ENCODE measurements around the gene TRDN.

Gene TRDN

DNA sequence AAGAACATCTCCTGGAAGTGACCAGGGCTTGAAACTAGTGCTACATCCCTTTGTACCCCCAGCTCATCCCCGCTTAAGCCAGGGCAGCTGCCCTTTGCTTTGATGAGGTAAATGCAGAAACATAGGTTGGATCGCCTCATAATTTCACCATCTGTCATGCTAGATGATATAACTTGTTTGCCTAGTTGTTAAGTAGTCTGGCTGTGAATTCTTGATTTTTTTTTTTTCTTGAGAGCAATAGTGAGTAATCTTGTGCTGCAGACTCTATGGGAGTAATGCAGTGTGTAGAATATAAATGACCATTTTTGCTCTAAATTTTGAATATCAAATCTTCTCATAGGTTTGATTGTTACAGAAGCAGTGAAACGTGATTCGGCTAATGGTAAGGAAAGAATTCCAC, 4.1 kb downstream of the TRDN start:
- 97 to 98% methylated on average over 2 to 4 of the region's 4 CpGs for WGBS, 2 experiments

GRCh38 chr6:123629258-123629941, 7.3 kb downstream of the TRDN start:
- no peaks in the 10 kb centered on the region for H3K9me3 ChIP-seq (ENCODE audit: control insufficient read depth, low read length)
- no peak overlapping the region for H3K27ac ChIP-seq (ENCODE audit: insufficient read depth, low read depth, low read length, poor library complexity, severe bottlenecking)
- H3K4me3 ChIP-seq (ENCODE audit: insufficient read depth, low read depth, low read length) = no peak overlapping the region
- H3K36me3 ChIP-seq (ENCODE audit: control insufficient read depth, insufficient read depth, low read length) = no peaks in the 10 kb centered on the region
- no peaks in the 10 kb centered on the region for H3K27me3 ChIP-seq (ENCODE audit: control insufficient read depth, insufficient read depth, low read length, poor library complexity, severe bottlenecking)
- no peaks in the 10 kb centered on the region for H3K4me1 ChIP-seq (ENCODE audit: control insufficient read depth, insufficient read depth, low read length)
- WGBS, 2 experiments = 70 to 86% methylated on average over 1 of the region's 3 CpGs

More for the DNA sequence above, 4.1 kb downstream of the TRDN start:
- Histone ChIP-seq H3K4me3 (ENCODE audit: insufficient read depth, low read depth, low read length) (no peak overlapping the region), H3K36me3 (ENCODE audit: control insufficient read depth, insufficient read depth, low read length) (no peaks in the 10 kb centered on the region), H3K27me3 (ENCODE audit: control insufficient read depth, insufficient read depth, low read length, poor library complexity, severe bottlenecking) (no peaks in the 10 kb centered on the region), H3K27ac (ENCODE audit: insufficient read depth, low read depth, low read length, poor library complexity, severe bottlenecking) (no peak overlapping the region), H3K9me3 (ENCODE audit: control insufficient read depth, low read length) (no peaks in the 10 kb centered on the region), H3K4me1 (ENCODE audit: control insufficient read depth, insufficient read depth, low read length) (peaks cover 5% of the 10 kb centered on the region)

DNA sequence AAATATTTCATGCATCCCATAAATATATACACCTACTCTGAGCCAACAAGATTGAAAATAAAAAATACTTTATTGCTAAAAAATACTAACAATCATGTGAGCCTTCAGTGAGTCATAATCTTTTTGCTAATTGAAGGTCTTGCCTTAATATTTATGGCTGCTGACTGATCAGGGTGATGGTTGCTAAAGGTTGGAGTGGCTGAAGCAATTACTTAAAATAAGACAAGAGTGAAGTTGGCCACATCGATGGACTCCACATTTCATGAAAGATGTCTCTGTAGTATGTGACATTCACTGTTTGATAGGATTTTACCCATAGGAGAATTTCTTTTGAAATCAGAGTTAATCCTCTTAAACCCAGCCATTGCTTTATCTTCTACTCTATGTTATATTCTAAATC, 11.1 kb downstream of the TRDN start:
- Histone ChIP-seq H3K4me3 (ENCODE audit: insufficient read depth, low read depth, low read length) (no peak overlapping the region), H3K36me3 (ENCODE audit: control insufficient read depth, insufficient read depth, low read length) (no peaks in the 10 kb centered on the region), H3K27ac (ENCODE audit: insufficient read depth, low read depth, low read length, poor library complexity, severe bottlenecking) (no peak overlapping the region), H3K9me3 (ENCODE audit: control insufficient read depth, low read length) (no peaks in the 10 kb centered on the region), H3K27me3 (ENCODE audit: control insufficient read depth, insufficient read depth, low read length, poor library complexity, severe bottlenecking) (no peaks in the 10 kb centered on the region), H3K4me1 (ENCODE audit: control insufficient read depth, insufficient read depth, low read length) (no peaks in the 10 kb centered on the region)
- 95% methylated on average over 1 of the region's 1 CpG; no CpG with 5 or more reads in 1 of the 2 experiments for WGBS, 2 experiments

GRCh38 chr6:123622780-123623179, 14.0 kb downstream of the TRDN start:
- H3K4me3 ChIP-seq (ENCODE audit: insufficient read depth, low read depth, low read length) = no peak overlapping the region
- H3K27ac ChIP-seq (ENCODE audit: insufficient read depth, low read depth, low read length, poor library complexity, severe bottlenecking) = no peak overlapping the region
- no peaks in the 10 kb centered on the region for H3K36me3 ChIP-seq (ENCODE audit: control insufficient read depth, insufficient read depth, low read length)
- H3K27me3 ChIP-seq (ENCODE audit: control insufficient read depth, insufficient read depth, low read length, poor library complexity, severe bottlenecking) = no peaks in the 10 kb centered on the region
- no peaks in the 10 kb centered on the region for H3K4me1 ChIP-seq (ENCODE audit: control insufficient read depth, insufficient read depth, low read length)
- 87 to 93% methylated on average over 1 of the region's 1 CpG for WGBS, 2 experiments
- H3K9me3 ChIP-seq (ENCODE audit: control insufficient read depth, low read length) = no peaks in the 10 kb centered on the region

- H3K27ac ChIP-seq (ENCODE audit: insufficient read depth, low read depth, low read length, poor library complexity, severe bottlenecking) = no peak overlapping the region
- no peaks in the 10 kb centered on the region for H3K9me3 ChIP-seq (ENCODE audit: control insufficient read depth, low read length)
- no peaks in the 10 kb centered on the region for H3K27me3 ChIP-seq (ENCODE audit: control insufficient read depth, insufficient read depth, low read length, poor library complexity, severe bottlenecking)
- H3K4me1 ChIP-seq (ENCODE audit: control insufficient read depth, insufficient read depth, low read length) = no peaks in the 10 kb centered on the region
- H3K4me3 ChIP-seq (ENCODE audit: insufficient read depth, low read depth, low read length) = no peak overlapping the region
- H3K36me3 ChIP-seq (ENCODE audit: control insufficient read depth, insufficient read depth, low read length) = no peaks in the 10 kb centered on the region
Measured at GRCh38 chr6:123619156-123619555, 17.6 kb downstream of the TRDN start.

DNA sequence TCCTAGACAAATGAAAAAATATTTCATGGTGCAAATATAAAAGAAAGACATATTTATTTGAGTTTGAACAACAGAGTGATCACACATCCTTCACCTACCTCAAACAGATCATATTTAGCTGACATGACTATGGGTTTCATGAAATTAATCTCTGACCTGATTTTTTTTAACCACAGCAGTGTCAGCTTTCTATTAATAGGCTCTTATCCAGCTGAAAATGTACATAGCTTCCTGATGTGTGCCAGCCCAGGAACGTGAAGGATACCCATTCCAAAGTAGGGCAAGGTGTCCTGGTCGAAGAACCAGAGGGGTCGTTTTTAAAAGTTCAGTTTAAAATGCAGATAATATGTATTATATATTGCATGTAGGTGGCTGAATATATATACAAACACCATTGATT, 19.8 kb downstream of the TRDN start:
- H3K4me3 ChIP-seq (ENCODE audit: insufficient read depth, low read depth, low read length) = no peak overlapping the region
- no peaks in the 10 kb centered on the region for H3K27me3 ChIP-seq (ENCODE audit: control insufficient read depth, insufficient read depth, low read length, poor library complexity, severe bottlenecking)
- H3K27ac ChIP-seq (ENCODE audit: insufficient read depth, low read depth, low read length, poor library complexity, severe bottlenecking) = no peak overlapping the region
- no peaks in the 10 kb centered on the region for H3K9me3 ChIP-seq (ENCODE audit: control insufficient read depth, low read length)
- WGBS, 2 experiments = 90 to 92% methylated on average over 2 of the region's 3 CpGs
- H3K4me1 ChIP-seq (ENCODE audit: control insufficient read depth, insufficient read depth, low read length) = no peaks in the 10 kb centered on the region
- no peaks in the 10 kb centered on the region for H3K36me3 ChIP-seq (ENCODE audit: control insufficient read depth, insufficient read depth, low read length)

DNA sequence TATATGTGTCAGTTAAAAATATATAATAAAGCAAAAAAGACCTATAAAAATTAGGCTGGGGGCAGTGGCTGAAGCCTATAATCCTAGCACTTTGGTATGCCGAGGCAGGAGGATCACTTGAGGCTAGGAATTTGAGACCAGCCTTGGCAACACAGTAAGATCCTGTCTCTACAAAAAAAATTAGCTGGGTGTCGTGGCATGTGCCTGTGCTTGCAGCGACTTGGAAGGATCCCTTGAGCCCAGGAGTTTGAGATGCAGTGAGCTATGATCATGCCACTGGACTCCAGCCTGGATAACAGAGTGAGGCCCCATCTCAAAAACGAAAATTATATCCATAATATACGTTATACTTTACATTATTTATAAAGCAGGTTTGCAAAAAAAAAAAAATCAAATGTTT, 20.7 kb downstream of the TRDN start:
- no peak overlapping the region for H3K4me3 ChIP-seq (ENCODE audit: insufficient read depth, low read depth, low read length)
- H3K36me3 ChIP-seq (ENCODE audit: control insufficient read depth, insufficient read depth, low read length) = no peaks in the 10 kb centered on the region
- no peaks in the 10 kb centered on the region for H3K4me1 ChIP-seq (ENCODE audit: control insufficient read depth, insufficient read depth, low read length)
- H3K9me3 ChIP-seq (ENCODE audit: control insufficient read depth, low read length) = no peaks in the 10 kb centered on the region
- 85 to 89% methylated on average over 3 of the region's 5 CpGs for WGBS, 2 experiments
- H3K27me3 ChIP-seq (ENCODE audit: control insufficient read depth, insufficient read depth, low read length, poor library complexity, severe bottlenecking) = no peaks in the 10 kb centered on the region
- H3K27ac ChIP-seq (ENCODE audit: insufficient read depth, low read depth, low read length, poor library complexity, severe bottlenecking) = no peak overlapping the region

DNA sequence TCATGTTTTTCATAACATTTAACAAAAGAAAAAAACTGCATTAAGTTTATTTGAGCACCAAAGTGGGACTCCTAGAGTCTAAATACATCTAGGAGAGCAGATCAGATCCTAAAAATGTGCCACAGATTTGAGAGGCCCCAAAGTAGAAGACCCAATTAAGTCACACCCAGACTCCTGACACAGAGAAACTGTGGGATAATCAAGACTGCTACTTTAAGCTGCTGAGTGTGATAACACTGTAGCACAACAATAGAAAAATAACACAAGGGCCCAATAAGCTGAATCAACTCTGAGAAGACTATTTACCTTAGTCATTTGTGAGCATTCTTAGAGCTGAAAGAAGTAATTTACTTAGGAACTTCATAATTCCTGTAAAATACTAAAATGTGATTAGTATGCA, 26.0 kb downstream of the TRDN start:
- Histone ChIP-seq H3K27me3 (ENCODE audit: control insufficient read depth, insufficient read depth, low read length, poor library complexity, severe bottlenecking) (no peaks in the 10 kb centered on the region), H3K4me3 (ENCODE audit: insufficient read depth, low read depth, low read length) (no peak overlapping the region), H3K27ac (ENCODE audit: insufficient read depth, low read depth, low read length, poor library complexity, severe bottlenecking) (no peak overlapping the region), H3K9me3 (ENCODE audit: control insufficient read depth, low read length) (no peaks in the 10 kb centered on the region), H3K36me3 (ENCODE audit: control insufficient read depth, insufficient read depth, low read length) (no peaks in the 10 kb centered on the region), H3K4me1 (ENCODE audit: control insufficient read depth, insufficient read depth, low read length) (no peaks in the 10 kb centered on the region)

GRCh38 chr6:123604067-123604466, 32.7 kb downstream of the TRDN start:
- H3K4me1 ChIP-seq (ENCODE audit: control insufficient read depth, insufficient read depth, low read length) = no peaks in the 10 kb centered on the region
- 79 to 82% methylated on average over 5 to 6 of the region's 6 CpGs for WGBS, 2 experiments
- H3K27ac ChIP-seq (ENCODE audit: insufficient read depth, low read depth, low read length, poor library complexity, severe bottlenecking) = no peak overlapping the region
- no peaks in the 10 kb centered on the region for H3K9me3 ChIP-seq (ENCODE audit: control insufficient read depth, low read length)
- H3K27me3 ChIP-seq (ENCODE audit: control insufficient read depth, insufficient read depth, low read length, poor library complexity, severe bottlenecking) = no peaks in the 10 kb centered on the region
- H3K4me3 ChIP-seq (ENCODE audit: insufficient read depth, low read depth, low read length) = no peak overlapping the region
- H3K36me3 ChIP-seq (ENCODE audit: control insufficient read depth, insufficient read depth, low read length) = no peaks in the 10 kb centered on the region

GRCh38 chr6:123598011-123598410, 38.7 kb downstream of the TRDN start:
- Histone ChIP-seq H3K36me3 (ENCODE audit: control insufficient read depth, insufficient read depth, low read length) (no peaks in the 10 kb centered on the region), H3K27me3 (ENCODE audit: control insufficient read depth, insufficient read depth, low read length, poor library complexity, severe bottlenecking) (no peaks in the 10 kb centered on the region), H3K4me3 (ENCODE audit: insufficient read depth, low read depth, low read length) (no peak overlapping the region), H3K4me1 (ENCODE audit: control insufficient read depth, insufficient read depth, low read length) (no peaks in the 10 kb centered on the region), H3K9me3 (ENCODE audit: control insufficient read depth, low read length) (no peaks in the 10 kb centered on the region), H3K27ac (ENCODE audit: insufficient read depth, low read depth, low read length, poor library complexity, severe bottlenecking) (no peak overlapping the region)
- WGBS, 2 experiments = 95 to 97% methylated on average over 3 of the region's 3 CpGs

DNA sequence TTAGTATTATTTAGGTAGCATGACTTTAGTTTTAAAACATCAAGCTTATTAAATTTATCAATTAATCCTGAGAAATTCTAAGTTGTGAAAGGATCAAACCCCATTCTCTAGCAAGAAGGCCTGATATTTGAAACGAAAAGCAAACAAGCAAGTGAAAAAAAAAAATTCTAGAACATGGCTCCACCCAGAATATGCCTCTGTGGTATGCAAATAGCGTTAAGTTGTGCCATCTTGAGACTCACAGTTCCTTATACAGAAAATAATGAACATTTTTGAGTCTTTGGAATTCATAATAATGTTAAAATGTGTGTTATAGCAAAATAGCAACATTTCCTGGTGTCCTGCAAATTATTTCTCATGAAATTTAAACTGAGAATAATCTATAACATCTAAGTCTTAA, 42.0 kb downstream of the TRDN start:
- Histone ChIP-seq H3K27ac (ENCODE audit: insufficient read depth, low read depth, low read length, poor library complexity, severe bottlenecking) (no peak overlapping the region), H3K27me3 (ENCODE audit: control insufficient read depth, insufficient read depth, low read length, poor library complexity, severe bottlenecking) (no peaks in the 10 kb centered on the region), H3K9me3 (ENCODE audit: control insufficient read depth, low read length) (no peaks in the 10 kb centered on the region), H3K4me3 (ENCODE audit: insufficient read depth, low read depth, low read length) (no peak overlapping the region), H3K4me1 (ENCODE audit: control insufficient read depth, insufficient read depth, low read length) (no peaks in the 10 kb centered on the region), H3K36me3 (ENCODE audit: control insufficient read depth, insufficient read depth, low read length) (no peaks in the 10 kb centered on the region)
- 90 to 93% methylated on average over 2 of the region's 2 CpGs for WGBS, 2 experiments
